Measurements from ENCODE around the gene ADCY7.

- TF ChIP-seq CTCF (conservative IDR thresholded peaks at IDR 0.05) (no peak), EZH2 (IDR thresholded peaks at IDR 0.05; ENCODE audit: low read depth) (no peak)
Observed at GRCh38 chr16:50314665-50315064, 48.3 kb downstream of the ADCY7 start.
